Endometrial microvascular endothelial cells (primary cell): Measurements from ENCODE around the gene HIPK2. TPM values are rescaled to one million over a fixed set of nuclear protein-coding genes. Genes with fewer than 3 reads are reported as not detected.

ENCODE experiments used
- in situ Hi-C: cut with HindIII; loops from 2 replicates; pipeline ENCODE4 v1.10.0; 2017; ENCODE audit warnings: low sequenced_read_pairs, low pct_unique_long_range_greater_than_20kb; ENCODE audit errors: inconsistent ontology term
- total RNA-seq: library from RNA; depleted of rRNA; stranded (reverse); fragments of >200 nt; gene quantifications from one replicate; pipeline ENCODE4 v1.2.3, GENCODE V29; 2015; ENCODE audit errors: inconsistent ontology term

HIPK2 gene
- total RNA-seq, 1 donor from 2014 or later = 17.9 TPM

- in situ Hi-C loops = no loop called here
Measured at GRCh38 chr7:139725077-139725476, 52.7 kb downstream of the HIPK2 start.

GRCh38 chr7:139722604-139723003 is 55.2 kb downstream of the HIPK2 start:
- in situ Hi-C loops = no loop called here

DNA sequence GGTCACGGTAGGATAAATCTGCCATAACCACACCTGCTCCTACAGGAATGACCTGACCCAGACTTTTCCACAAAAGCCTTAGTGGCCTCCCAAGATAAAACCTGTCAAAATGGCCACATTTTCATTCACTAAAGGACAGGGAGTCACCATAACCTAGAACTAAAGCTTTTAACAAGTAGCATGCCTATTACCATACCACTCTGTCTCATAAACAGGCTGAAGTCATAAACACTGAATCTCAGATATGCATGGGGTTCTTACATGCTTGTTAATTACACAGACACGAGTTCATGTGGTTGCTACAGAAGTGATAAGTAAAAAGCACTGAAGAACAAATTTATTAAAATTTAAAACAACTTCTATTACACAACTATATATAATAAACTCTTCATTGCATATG is 56.0 kb downstream of the HIPK2 start:
- in situ Hi-C loops = no loop called here

DNA sequence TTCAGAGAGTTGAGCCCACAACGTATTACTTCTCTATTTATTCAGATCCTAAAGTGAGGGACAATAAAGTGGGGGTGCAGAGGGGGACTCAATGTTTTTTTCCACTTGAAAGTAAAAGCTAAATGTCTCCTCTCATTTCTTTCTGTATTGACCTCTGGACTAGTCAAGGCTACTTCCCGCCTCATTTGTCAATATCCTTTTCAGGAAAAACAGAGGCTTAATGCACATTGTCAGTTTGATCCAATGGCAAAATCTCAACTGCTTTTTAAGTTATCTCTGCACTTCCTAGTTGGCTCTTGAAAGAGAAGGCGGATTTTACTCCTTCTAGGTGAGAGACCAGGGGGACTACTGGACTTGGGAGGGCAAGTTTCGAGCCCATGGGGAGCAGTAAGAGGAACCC is 56.4 kb downstream of the HIPK2 start:
- in situ Hi-C loops = no loop called here

GRCh38 chr7:139720705-139721231 is 57.0 kb downstream of the HIPK2 start:
- in situ Hi-C loops = no loop called here

DNA sequence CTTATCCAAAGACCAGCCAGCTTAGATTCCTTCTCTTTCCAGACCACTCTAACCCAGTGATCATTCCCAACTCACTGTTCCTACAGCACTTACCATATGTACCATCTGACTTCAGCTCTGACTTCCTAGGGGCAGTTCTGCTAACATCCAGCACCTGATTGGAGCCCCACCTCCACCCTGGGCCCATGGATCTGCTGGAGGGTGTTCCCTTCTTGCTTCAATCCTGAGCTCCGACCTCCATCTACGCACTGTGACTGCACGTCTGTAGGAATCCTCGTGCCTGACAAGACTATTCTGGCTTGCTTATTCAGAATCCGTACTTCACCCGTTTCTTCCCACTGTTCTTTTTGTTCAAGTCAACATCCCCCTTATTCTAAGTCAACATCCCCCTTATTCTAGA is 57.6 kb downstream of the HIPK2 start:
- in situ Hi-C loops = no loop called here

DNA sequence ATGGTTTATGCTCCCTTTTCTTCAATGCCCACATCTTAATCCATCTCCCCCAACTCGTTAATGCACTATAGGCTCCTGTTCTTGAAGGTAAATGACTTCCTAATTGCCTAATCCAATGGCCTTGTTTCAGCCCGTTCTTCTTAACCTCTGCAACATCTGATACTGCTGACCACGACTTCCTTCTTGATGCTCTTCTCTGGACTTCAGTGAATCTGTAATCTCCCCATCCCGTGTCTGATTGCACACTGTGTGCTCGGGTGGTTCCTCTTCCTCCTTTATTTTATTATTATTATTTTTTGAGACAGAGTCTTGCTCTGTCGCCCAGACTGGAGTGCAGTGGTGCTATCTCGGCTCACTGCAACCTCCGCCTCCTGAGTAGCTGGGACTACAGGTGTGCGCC is 58.9 kb downstream of the HIPK2 start:
- in situ Hi-C loops = no loop called here

DNA sequence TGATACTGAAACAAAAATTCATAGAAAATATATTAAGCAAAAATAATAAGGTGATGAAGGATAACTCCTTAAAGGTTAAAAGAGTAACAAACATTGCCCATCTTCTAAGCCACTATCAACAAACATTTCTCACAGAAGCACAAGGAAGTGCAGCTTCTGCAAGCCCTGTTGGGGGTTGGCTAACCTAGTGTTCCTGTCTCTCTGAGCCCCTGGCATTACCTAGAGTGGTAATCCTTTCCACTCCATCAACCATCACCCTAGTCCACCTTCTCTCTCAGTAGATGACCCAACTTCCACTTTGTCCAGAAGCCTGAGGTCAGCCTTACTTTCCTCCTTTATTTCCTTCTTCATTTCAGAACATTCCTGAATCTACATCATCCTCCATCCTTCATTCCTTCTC is 59.7 kb downstream of the HIPK2 start:
- in situ Hi-C loops = no loop called here

DNA sequence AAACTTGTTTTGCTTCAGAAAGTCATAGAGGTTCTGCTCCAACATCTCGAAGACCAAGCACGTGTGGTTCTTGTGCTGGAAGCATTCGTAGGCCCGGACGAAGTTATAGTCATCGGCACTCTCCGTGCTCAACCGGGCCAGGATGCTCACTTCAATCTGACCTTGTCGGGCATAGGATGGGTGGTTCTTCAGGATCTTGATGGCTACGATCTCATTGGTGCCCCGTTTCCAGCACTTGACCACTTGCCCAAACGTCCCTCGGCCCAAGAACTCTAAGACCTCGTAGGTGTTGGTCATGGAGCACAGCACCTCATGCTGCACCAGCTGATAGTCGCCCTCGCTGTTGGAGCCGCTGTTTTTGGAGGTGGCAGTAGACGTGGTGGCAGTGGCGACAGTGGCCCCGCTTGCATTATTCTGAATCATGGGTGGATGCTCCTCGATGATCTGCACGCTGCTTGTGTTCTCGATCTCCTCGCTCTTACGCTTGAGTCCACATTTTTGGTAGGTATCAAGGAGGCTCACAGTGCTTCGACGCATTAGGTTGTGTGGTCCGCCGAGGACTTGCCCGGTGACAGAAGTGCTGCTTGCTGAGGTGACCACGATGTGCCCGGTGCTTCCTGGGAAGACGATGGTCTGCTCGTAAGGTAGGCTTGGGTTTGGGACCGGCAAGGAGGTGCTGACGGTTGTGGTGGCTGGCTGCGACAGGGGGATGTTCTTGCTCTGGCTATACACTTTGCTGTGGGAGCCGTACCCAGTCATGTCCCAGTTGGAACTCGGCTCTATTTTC is 61.4 kb downstream of the HIPK2 start:
- in situ Hi-C loops = no loop called here

- in situ Hi-C loops = no loop called here
Measured at GRCh38 chr7:139715194-139715815, 62.5 kb downstream of the HIPK2 start.

DNA sequence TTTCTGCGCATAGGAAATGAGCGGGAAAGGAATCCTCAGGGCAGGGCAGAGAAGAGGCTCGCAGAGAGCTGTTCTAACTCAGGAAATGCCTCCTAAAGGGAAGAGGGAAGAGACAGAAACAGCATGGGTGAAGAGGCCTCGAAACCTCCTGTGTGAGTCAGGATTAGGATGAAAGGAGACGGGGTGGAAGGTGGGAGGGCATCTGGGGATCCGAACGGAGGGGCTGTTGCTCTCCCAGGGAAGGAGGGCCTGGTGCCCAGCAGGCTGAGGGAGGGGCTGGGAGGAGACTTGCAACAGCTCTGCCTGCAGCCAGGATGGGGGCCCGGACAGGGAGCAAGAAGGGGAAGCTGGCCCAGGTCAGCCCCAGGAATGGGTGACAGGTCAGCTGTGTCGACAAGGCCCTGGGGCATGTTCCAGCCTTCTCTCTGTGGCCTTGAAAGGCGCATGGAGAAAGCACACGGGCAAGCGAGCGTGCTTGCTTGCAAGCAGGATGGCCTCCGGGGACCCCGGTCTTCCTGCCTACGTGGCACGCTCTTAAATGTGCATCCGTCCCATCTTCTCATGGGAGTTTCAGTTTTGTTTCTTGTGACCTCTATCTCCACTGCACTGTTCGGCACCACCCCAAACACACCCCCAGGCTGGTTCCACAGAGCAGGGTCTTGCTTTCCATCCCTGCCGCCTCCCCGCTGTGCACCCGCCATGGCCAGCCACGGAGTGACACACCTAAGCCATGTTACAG is 63.5 kb downstream of the HIPK2 start:
- in situ Hi-C loops = no loop called here

GRCh38 chr7:139713526-139714162 is 64.2 kb downstream of the HIPK2 start:
- in situ Hi-C loops = no loop called here

DNA sequence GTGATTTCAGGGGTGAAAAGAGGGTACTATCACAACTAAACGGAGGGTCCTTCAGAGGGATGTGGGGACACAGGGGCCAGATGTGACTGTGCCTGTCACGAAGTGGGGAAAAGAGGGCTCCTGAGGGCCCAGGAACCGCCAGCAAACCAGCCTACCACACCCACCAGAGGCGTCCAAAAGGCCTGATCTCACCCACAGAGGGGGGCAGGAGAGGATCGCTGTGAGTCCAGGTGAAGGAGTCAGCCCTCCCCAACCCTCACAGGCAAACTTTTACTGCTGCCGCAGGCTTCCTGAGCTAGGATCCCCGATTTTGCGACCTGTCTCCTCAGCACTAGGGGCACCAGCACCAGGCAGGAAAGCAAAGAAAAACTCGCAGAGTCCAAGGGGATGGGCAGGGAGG is 64.7 kb downstream of the HIPK2 start:
- in situ Hi-C loops = no loop called here

GRCh38 chr7:139711991-139712743 is 65.6 kb downstream of the HIPK2 start:
- in situ Hi-C loops = no loop called here

GRCh38 chr7:139710036-139710435 is 67.8 kb downstream of the HIPK2 start:
- in situ Hi-C loops = no loop called here

GRCh38 chr7:139709485-139709884 is 68.3 kb downstream of the HIPK2 start:
- in situ Hi-C loops = no loop called here

DNA sequence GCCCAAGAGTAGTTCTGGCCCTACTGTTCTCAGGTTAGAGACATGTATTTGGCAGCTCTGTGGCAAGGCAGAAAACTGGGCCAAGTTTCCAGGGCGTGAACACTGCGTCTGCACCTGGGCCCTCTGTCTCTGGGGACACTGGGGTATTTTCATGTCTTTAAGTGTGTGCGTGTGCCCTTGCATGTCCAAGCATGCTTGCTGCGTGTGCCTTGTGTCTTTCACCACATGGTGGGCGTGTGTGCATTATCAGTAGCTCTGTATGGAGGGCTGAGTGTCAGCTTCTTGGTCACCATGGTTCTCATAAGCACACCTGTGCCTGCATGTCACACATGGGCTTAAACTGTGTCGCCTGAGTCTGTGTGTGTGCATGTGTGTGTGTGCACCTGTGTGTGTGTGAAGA is 69.3 kb downstream of the HIPK2 start:
- in situ Hi-C loops = no loop called here

DNA sequence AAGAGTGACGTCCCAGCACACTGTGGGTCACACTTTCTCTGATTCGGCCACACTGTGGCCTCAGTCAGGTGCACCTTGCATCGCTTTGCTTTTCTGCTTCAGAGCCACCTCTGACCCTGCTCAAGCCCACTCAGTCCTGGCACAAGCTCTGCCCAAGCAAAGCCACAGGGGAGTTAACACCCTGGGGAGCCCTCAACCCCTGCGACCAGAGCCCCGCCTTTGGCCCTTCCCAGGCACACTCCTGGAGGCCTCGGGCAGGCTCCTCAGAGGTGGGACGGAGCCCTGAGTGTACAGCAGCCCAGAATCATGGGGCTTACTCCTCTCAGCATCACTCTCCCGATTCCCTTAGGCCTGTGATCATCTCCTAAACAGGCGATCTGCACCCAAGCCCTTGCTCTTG is 71.0 kb downstream of the HIPK2 start:
- in situ Hi-C loops = no loop called here
